GM18907 (cell line): ENCODE results near the gene IRAG1.
"Not testable (repeated sequence)": the region's sequence is repeated elsewhere in the genome, so short reads cannot be mapped to it uniquely, and the experiment has no call there.

Experiments used
- ATAC-seq: cut with Tn5 transposase; IDR thresholded peaks from one replicate; pipeline ENCODE4 v1.9.1; 2021; ENCODE audit warnings: mild to moderate bottlenecking, moderate library complexity; ENCODE audit not compliant: unreplicated experiment

IRAG1 gene

DNA sequence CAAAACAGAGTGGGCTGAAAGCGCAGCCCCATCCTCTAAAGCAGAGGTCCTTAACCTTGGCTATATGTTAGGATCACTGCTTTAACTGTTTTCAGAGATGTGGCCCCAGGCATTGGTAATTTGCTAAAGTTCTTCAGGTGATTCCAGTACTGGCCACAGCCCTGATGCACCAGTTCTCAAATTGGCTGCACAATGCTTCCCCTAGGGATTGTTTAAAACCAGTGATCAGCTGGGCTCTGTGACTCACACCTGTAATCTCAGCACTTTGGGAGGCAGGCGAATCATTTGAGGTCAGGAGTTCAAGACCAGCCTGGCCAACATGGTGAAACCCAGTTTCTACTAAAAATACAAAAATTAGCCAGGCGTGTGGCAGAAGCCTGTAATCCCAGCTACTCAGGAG, 8.4 kb upstream of the IRAG1 start:
- ATAC-seq, result no peak

DNA sequence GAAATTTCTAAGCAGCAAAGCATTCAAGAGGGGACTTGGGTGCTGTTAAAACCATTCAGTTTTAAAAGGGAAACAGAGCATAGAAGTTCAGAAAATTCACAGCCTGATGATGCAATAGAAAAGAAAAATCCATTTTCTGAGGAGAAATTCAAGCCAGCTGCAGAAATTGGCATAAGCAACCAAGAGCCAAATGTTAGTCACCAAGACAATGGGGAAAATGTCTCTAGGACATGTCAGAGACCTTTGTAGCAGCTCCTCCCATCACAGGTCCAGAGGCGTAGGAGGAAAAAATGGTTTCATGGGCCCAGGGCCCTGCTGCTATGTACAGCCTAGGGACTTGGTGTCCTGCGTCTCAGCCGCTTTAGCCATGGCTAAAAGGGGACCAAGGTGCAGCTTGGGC, 5.5 kb upstream of the IRAG1 start:
- no peak for ATAC-seq

DNA sequence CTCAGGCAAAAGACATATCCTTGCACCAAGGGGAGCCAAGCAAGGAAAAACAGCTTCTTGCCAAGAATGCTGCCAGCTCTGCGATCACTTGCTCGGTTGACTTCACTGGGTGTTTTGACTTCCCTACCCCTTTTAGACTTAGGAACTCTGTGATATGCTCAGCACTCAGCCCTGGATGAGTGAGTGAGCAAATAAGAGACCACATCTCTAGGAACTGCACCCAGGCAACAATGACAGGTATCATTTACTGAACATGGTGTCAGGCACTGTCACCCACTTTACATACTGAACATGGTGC, 3.7 kb upstream of the IRAG1 start:
- no peak for ATAC-seq

DNA sequence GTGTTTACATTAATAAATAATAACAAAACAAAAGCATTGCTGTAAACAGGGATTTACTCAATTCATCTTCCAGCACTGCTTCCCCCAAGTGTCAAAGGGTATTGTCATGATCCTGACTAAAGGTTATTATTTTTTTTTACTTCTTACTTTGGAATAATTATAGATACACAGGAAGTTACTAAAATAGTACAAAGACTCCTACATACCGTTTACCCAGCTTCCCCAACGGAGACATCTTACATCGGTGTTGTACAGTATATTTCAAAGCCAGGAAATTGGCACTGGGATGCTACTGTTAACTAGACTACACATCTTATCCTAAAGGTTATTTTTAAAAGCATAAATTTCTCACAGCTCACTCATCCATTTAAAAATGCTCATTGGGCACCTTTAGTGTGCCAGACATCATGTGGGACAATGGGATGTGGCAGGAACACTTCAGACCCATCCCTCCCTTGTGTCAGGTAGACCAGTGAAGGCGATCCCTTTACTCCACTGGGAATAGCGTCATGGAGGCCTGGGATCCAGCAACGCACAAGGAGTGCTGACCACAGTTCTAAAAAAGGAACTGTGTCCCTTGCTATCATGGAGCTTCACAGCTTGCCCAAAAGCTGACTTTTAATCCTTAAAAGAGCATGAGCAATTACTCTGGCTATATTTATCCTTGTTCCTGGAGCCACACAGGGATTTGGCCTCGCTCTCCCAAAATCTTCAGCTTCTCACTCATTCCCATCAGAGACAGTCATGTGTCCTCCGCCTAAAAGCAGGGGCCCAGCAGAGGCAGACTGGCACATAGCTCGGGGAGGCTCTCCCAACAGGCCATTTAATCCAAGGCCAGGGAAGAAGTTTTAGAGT, 3.1 kb upstream of the IRAG1 start:
- ATAC-seq, result no peak

DNA sequence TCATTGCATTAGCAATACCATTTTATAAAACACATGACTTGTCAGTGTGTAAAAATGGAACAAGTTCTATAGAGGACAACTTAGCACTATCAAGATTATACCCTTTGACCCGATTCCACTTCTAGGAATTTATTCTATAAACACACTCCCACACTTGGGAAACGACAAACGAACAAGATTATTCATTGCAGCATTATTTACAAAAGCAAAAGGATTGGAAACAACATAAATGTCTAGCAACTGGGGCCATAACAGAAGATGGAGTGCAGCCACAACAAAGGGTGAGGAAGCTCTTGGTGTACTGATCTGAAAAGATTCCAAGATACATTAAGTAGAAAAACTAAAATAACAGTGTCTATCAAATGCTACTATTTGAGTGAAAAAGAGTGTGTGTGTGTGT, 2.3 kb upstream of the IRAG1 start:
- ATAC-seq, result no peak

DNA sequence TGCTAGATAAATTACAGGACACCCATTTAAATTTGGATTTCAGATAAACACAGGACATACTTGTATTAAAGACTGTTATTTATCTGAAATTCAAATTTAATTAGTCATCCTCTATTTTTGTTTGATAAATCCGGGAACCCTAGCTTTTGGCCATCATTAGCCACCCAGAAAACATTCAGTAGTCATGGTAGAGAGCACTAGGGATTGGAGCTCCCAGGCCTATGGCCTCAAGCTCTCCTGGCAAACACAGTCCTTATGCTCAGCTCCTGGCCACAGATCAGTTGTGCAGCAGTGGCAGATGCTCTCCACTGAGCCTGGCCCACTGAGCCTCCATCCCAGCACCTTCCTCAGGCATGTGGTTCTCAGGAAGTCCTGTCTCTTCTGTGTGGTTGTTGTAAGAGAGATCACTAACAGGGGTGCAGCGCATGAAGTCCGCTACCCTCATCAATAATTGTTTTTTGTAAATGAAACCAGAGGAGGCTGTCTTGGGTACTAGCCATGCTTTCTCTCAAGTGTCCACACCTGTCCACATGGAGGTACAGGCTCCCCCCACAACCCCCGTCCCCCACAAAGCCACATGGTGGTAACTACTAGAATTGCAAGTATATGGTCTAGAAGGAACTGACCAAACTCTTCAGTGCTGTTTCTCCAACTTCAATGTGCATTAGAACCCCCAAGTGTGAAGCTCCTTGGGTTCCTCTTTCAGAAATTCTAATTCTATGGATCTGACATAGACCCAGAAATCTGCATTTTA, 1.1 kb upstream of the IRAG1 start:
- no peak for ATAC-seq

GRCh38 chr11:10692531-10693115, 932 bp downstream of the IRAG1 start:
- ATAC-seq, result no peak

DNA sequence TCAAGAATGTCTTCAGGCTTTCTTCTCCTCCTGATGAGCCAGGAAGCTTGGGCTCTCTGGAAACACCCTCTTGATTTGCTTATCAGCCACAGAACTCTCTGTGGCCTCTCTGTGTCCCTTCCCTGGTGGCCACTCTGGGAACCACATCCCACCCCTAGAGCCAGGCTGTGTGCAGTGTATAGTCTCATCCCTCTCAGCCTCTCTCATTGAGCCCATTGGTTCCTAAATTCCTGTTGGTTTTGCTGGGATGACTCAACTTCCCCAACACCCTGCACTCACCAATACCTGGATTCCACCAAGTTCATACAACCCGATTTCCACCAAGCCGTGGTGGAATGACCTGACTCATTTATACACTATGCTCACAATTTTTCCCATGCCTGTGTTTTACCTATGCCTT, 5.2 kb downstream of the IRAG1 start:
- ATAC-seq, result no peak

GRCh38 chr11:10686311-10686710, 7.2 kb downstream of the IRAG1 start:
- no peak for ATAC-seq

DNA sequence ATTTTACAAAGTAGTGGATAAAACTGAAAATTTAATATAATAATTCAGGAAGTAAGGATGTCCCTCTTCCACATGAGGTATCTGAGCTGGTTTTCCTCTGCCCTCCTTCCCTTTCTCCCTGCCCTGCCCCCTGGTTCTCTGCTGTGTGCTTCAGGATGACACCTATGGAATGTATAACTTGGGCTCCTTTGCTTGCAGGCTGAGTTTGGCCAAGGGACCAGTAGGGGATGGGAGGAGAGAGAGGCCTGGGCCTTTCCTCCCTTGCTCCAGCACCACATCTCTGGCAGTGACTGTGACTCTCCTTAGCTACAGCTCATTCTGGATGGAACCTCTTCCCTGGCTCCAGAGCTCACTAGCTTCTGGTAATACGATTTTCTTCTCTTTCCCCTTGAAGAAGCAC, 10.1 kb downstream of the IRAG1 start:
- no peak for ATAC-seq

DNA sequence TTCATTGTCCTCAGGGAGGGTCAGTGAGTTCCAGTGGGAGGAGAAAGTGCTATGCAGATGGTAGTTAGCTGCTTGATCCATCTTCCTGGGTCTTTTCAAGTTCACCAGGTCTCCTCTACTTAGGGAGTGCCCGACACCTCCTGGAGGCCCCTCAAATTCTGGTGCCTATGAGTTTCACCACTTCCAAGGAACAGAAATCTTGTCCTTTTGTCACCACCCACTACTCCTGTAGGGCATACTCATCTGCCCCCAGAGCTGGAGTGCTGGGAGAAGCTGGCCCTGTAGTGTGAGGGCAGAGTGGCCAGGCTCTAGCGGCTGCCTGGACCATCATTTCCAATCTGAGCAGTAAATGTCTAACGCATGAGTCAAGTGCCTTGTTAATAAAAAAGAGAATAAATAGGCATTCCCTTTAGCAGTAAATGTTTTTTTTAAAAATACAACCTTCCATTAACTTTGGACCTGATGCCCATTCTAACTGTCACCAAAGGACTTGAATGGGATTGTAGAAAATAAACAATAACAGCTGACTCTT, 12.5 kb downstream of the IRAG1 start:
- no peak for ATAC-seq

DNA sequence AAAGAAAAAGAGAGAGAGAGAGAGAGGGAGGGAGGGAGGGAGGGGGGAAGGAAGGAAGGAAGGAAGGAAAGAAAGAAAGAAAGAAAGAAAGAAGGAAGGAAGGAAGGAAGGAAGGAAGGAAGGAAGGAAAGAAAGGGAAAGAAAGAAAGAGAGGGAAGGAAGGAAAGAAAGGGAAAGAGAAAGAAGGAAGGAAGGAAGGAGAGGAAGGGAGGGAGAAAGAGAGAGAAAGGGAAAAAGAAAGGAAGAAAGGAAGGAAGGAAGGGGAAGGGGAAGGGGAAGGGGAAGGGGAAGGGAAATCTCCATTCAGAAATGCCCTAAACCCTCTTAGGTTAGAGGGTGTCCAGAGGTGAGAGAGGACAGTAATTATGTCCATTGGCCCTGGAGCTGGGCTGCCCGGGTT, 13.3 kb downstream of the IRAG1 start:
- ATAC-seq, result not testable (repeated sequence)

DNA sequence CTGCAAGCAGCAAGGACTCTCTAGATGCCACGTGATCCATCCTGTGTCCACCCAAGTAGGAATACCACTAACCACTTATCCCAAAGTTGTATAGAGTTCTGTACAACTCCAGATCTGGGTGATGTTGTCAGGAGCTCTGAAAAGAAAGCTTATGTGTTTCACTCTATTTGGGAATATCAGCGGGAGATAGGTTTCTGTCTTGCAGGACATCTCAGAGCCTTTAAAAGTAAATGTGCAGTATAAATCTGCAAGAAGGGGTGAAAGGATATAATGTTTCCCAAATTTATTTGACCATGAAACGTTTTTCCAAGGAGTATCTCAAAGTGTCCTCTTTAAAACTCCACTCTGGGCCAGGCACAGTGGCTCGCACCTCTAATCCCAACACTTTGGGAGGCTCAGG, 13.9 kb downstream of the IRAG1 start:
- no peak for ATAC-seq

GRCh38 chr11:10678101-10678500, 15.5 kb downstream of the IRAG1 start:
- ATAC-seq, result no peak

DNA sequence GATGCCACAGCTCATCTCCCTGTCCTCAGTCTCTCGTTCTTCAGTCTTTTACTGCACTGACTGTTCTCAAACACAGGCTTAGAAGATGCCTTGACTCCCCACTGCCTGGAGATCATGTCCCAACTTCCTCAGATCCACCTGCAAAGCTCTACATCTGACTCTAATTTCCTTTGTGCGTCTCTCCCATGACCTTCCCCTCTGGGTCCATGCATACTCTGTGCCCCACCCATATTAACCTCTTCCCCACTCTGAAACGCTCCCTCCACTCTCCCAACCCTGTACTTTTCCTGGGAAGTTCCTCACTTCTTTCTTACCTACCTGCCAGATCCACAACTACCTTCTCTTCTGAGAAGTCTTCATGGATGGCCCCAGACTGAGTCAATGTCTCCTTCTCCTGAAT, 16.6 kb downstream of the IRAG1 start:
- ATAC-seq, result no peak

DNA sequence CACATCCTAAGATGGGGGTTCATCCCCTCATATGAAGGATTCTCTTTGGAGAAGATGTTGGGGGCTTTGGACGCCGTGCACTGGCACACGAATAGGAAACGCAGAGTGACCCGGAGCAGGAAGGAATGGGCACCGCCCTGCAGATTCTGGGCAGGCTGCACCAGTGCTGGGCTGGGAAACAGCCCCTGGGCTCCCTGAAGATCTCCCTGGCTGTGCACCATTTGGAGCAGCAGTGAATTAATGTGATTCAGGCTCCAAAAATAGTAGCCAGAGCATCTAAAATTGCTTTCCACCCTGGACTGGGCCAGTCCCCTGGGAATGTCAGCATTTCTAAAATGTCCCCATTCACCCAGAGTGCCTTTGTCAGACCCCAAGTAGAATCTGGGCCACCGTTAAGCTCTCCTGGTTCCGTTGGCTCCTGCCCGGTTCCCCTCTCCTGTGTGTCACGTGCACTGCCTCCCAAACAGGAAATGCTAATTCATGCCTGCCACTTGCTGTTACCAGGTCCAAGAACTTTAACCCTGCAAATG, 18.6 kb downstream of the IRAG1 start:
- ATAC-seq, result no peak

- no peak for ATAC-seq
Measured at GRCh38 chr11:10674440-10674855, 19.1 kb downstream of the IRAG1 start.

DNA sequence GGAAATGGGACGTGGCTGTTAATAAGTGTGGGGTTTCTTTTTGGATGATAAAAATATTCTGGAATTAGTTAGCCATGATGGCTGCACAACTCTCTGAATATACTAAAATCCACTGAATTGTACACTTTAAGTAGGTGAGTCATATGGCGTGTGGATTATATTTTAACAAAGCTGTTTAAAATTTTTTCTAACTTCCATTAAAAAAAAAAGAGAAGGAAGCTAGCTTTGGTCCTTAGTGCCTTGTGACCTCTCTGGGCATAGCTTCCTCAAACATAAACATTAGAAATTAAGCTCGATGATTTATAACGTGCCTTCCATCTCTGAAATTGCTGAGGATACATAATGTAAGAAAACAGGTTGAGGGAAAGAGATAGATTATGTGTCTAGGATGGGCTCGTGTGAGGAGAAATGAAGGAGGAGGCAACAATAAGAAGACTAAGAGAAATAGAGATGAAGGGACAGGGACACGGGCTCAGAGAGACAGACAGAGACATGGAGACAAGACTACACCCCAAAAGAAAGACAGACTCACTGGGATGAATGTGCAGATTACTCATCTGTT, 20.0 kb downstream of the IRAG1 start:
- ATAC-seq, result no peak

DNA sequence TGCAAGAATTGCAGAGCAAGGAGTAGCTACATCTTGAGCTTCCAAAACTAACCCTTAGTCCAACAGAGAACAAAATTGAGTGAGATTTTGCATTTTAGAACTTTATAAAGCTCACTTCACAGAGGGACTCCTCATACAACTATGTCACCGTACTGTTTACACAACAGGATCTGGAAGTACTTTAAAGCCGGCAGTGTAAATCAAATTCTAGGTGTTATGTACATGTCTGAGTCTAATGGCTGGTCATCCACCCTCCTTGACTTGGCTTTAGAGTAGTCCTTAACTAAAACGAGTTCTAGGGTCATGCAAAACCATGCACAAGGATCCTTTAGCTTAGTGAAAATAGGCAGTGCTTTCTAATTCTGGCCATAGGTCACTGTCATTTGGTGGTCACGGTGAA, 23.5 kb downstream of the IRAG1 start:
- ATAC-seq, result no peak

- no peak for ATAC-seq
Measured at GRCh38 chr11:10669258-10670033, 24.1 kb downstream of the IRAG1 start.

- no peak for ATAC-seq
Measured at GRCh38 chr11:10667521-10667885, 26.1 kb downstream of the IRAG1 start.
